ENCODE data around the gene NUDT3.
"Not testable (repeated sequence)": the region's sequence is repeated elsewhere in the genome, so short reads cannot be mapped to it uniquely, and the experiment has no call there.

Gene NUDT3

DNA sequence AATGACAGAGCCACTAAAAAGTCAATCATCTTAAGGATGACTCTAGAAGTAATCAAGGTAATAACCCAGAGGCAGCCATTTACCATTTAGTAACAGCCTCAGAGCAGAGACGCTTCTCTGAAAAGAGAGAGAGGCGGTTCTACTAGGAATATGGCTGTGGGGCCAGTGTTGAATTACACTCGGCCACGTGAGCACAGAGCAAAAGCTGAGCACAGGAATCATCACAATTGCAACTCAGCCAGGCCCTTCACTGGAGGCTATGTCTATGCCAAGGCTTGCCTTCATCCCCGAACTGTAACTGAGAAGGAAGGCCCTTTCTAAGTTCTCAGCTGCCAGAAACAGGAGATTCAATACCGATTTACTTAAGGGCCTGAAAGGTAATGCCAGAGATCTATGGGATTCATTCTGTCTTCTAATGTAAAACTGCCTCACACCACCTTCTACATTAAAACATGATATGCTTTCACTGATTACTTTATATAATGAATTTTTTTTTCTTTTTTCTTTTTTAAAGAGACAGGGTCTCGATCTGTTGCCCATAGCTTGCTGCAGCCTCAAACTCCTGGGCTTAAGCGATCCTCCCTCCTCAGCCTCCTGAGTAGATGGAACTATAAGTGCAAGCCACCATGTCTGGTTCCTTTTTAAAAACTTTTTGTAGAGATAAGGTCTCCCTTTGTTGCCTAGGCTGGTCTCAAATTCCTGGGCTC is 67.6 kb downstream of the NUDT3 start:
- no peak for DNase-seq
- H3K9me3 ChIP-seq (ENCODE audit: control insufficient read depth, low read length), result no peaks in the 10 kb centered on the region
- no peaks in the 10 kb centered on the region for H3K4me1 ChIP-seq (ENCODE audit: control insufficient read depth, insufficient read depth, low read length, poor library complexity, severe bottlenecking)
- H3K4me3 ChIP-seq (ENCODE audit: insufficient read depth, low read depth, low read length, poor library complexity, severe bottlenecking), result no peak overlapping the region
- H3K36me3 ChIP-seq (ENCODE audit: control insufficient read depth, insufficient read depth, low read length), result no peaks in the 10 kb centered on the region
- no peaks in the 10 kb centered on the region for H3K27me3 ChIP-seq (replicated peaks; ENCODE audit: control insufficient read depth, insufficient read depth, low read length, poor library complexity, severe bottlenecking)
- H3K27ac ChIP-seq (ENCODE audit: insufficient read depth, low read length, poor library complexity, severe bottlenecking), result no peak overlapping the region

DNA sequence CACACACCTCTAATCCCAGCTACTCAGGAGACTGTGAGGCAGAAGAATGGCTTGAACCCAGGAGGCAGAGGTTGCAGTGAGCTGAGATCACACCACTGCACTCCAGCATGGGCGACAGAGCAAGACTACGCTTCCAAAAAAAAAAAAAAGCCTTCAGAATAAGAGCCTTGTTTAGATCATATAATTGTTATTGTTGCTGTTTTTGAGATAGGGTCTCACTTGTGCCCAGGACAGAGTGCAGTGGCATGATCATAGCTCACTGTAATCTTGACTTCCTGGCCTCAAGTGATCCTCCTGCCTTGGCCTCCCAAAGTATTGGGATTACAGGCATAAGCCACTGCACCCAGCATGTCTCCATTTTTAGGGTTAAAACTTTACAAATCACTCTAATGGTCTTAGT is 68.2 kb downstream of the NUDT3 start:
- H3K27ac ChIP-seq (ENCODE audit: insufficient read depth, low read length, poor library complexity, severe bottlenecking); H3K9me3 ChIP-seq (ENCODE audit: control insufficient read depth, low read length): not testable (repeated sequence)

DNA sequence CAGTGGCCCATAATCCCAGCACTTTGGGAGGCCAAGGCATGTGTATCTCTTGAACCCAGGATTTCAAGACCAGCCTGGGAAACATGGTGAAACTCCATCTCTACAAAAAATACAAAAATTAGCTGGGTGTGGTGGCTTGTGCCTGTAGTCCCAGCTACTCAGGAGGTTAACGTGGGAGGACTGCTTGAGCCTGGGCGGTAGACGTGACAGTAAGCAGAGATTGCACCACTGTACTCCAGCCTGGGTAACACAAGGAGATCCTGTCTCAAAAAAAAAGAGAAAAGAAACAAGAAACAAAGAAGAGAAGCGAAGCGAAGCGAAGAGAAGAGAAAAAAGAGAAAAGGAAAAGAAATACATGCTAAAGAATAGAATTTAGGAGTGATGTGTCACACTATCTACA is 69.2 kb downstream of the NUDT3 start:
- Histone ChIP-seq H3K4me3 (ENCODE audit: insufficient read depth, low read depth, low read length, poor library complexity, severe bottlenecking) (no peak overlapping the region), H3K4me1 (ENCODE audit: control insufficient read depth, insufficient read depth, low read length, poor library complexity, severe bottlenecking) (no peaks in the 10 kb centered on the region)

More for the DNA sequence above, 68.2 kb downstream of the NUDT3 start:
- not testable (repeated sequence) for H3K36me3 ChIP-seq (ENCODE audit: control insufficient read depth, insufficient read depth, low read length); H3K4me1 ChIP-seq (ENCODE audit: control insufficient read depth, insufficient read depth, low read length, poor library complexity, severe bottlenecking); H3K4me3 ChIP-seq (ENCODE audit: insufficient read depth, low read depth, low read length, poor library complexity, severe bottlenecking); H3K27me3 ChIP-seq (replicated peaks; ENCODE audit: control insufficient read depth, insufficient read depth, low read length, poor library complexity, severe bottlenecking); DNase-seq

DNA sequence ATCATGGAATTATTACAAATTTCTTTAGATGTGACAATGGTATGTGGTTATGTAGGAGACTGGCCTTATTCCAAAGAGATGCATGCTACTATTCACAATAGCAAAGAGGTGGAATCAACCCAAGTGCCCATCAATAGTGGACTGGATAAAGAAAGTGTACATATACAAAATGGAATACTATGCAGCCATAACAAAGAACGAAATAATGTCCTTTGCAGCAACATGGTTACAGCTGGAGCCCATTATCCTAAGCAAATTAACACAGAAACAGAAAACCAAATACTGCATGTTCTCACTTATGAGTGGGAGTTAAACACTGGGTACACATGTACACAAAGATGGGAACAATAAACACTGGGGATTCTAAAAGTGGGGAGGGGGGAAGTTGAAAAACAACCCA is 69.7 kb downstream of the NUDT3 start:
- no peak overlapping the region for H3K27ac ChIP-seq (ENCODE audit: insufficient read depth, low read length, poor library complexity, severe bottlenecking)
- no peaks in the 10 kb centered on the region for H3K4me1 ChIP-seq (ENCODE audit: control insufficient read depth, insufficient read depth, low read length, poor library complexity, severe bottlenecking)
- H3K9me3 ChIP-seq (ENCODE audit: control insufficient read depth, low read length), result no peaks in the 10 kb centered on the region
- H3K36me3 ChIP-seq (ENCODE audit: control insufficient read depth, insufficient read depth, low read length), result no peaks in the 10 kb centered on the region
- no peaks in the 10 kb centered on the region for H3K27me3 ChIP-seq (replicated peaks; ENCODE audit: control insufficient read depth, insufficient read depth, low read length, poor library complexity, severe bottlenecking)
- no peak overlapping the region for H3K4me3 ChIP-seq (ENCODE audit: insufficient read depth, low read depth, low read length, poor library complexity, severe bottlenecking)
- no peak for DNase-seq

More for the DNA sequence above, 69.2 kb downstream of the NUDT3 start:
- DNase-seq, result no peak
- no peak overlapping the region for H3K27ac ChIP-seq (ENCODE audit: insufficient read depth, low read length, poor library complexity, severe bottlenecking)
- H3K27me3 ChIP-seq (replicated peaks; ENCODE audit: control insufficient read depth, insufficient read depth, low read length, poor library complexity, severe bottlenecking), result no peaks in the 10 kb centered on the region
- H3K9me3 ChIP-seq (ENCODE audit: control insufficient read depth, low read length), result no peaks in the 10 kb centered on the region
- H3K36me3 ChIP-seq (ENCODE audit: control insufficient read depth, insufficient read depth, low read length), result no peaks in the 10 kb centered on the region

DNA sequence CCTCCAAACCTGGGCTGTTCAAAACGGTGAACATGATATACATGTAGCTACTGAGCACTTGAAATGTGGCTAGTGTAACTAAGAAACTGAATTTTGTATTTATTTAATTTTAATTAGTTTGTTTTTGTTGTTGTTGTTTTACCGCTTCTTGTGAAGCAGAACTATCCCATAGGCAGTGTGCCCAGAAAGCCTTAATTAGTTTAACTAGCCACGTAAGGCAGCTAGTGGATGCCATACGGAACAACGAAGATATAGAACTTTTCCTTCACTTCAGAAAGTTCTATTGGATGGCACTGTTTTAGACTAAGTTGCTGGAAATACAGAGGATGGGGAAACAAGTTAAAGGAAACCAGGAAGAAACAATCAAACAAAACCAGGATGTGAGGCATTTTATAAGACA is 70.6 kb downstream of the NUDT3 start:
- Histone ChIP-seq H3K4me1 (ENCODE audit: control insufficient read depth, insufficient read depth, low read length, poor library complexity, severe bottlenecking) (no peaks in the 10 kb centered on the region), H3K9me3 (ENCODE audit: control insufficient read depth, low read length) (no peaks in the 10 kb centered on the region), H3K4me3 (ENCODE audit: insufficient read depth, low read depth, low read length, poor library complexity, severe bottlenecking) (no peak overlapping the region), H3K27ac (ENCODE audit: insufficient read depth, low read length, poor library complexity, severe bottlenecking) (no peak overlapping the region), H3K36me3 (ENCODE audit: control insufficient read depth, insufficient read depth, low read length) (no peaks in the 10 kb centered on the region), H3K27me3 (replicated peaks; ENCODE audit: control insufficient read depth, insufficient read depth, low read length, poor library complexity, severe bottlenecking) (no peaks in the 10 kb centered on the region)
- DNase-seq, result no peak

DNA sequence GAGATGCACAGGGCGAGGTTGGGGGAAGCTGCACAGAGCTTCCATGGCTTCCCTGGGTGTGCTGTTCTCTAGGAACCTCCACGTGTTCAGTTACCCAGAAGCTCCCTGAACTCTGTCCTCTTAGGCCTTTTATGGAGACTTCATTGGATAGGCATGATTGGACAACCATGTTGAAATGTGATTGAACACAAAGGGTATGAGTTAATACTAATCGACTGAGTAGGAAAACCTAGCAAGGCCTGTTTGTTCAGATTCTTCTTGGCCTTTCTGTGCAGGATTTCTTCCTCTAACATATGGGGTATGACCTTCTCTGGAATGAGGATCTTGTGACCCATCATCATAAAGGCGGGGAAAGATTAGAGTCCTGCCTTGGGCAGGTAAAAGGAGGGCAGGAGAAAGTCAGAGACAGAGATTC is 73.0 kb downstream of the NUDT3 start:
- H3K4me1 ChIP-seq (ENCODE audit: control insufficient read depth, insufficient read depth, low read length, poor library complexity, severe bottlenecking), result no peaks in the 10 kb centered on the region
- H3K27ac ChIP-seq (ENCODE audit: insufficient read depth, low read length, poor library complexity, severe bottlenecking), result no peak overlapping the region
- no peak for DNase-seq
- no peaks in the 10 kb centered on the region for H3K9me3 ChIP-seq (ENCODE audit: control insufficient read depth, low read length)
- no peaks in the 10 kb centered on the region for H3K27me3 ChIP-seq (replicated peaks; ENCODE audit: control insufficient read depth, insufficient read depth, low read length, poor library complexity, severe bottlenecking)
- H3K36me3 ChIP-seq (ENCODE audit: control insufficient read depth, insufficient read depth, low read length), result no peaks in the 10 kb centered on the region
- no peak overlapping the region for H3K4me3 ChIP-seq (ENCODE audit: insufficient read depth, low read depth, low read length, poor library complexity, severe bottlenecking)

DNA sequence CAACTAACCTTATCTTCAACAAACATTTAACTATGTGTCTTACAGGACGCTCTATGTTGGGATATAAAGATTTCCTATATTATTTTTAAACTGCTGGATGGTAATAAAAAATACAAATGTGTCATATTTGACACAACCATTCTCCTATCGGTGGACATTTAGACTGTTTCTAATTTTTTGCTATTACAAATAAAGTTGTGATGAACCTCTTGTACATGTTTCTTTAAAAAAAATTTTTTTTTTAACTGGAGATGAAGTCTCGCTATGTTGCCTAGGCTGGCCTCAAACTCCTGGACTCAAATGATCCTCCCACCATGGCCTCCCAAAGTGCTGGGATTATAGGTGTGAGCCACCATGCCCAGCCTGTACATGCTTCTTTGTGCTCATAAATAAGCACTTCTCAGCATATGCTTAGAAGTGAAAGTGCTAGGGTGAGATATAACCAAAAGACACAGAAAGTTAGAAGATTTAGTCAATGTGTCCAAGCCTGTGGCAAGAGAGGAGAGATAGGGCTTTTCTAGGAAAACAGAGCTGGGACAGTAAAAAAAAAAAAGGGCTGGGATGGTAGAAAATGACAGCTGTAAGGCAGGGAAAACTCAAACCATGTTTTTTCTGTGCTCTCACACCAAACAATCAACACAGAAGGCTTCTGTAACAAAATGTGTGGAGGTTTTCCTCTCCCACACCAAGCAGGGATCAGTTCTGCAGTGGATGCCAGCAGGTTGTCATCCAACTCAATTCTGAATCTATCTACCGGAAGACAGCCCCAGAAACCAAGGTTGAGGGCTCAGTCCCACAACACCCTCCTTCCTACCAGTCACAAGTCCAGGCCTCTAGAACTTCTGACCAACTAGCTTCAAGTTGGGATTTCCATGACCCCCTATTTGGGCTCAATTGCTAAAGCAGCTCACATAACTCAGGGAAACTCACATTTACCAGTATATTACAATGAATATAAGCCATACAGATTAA is 73.7 kb downstream of the NUDT3 start:
- Histone ChIP-seq H3K27me3 (replicated peaks; ENCODE audit: control insufficient read depth, insufficient read depth, low read length, poor library complexity, severe bottlenecking) (no peaks in the 10 kb centered on the region), H3K4me3 (ENCODE audit: insufficient read depth, low read depth, low read length, poor library complexity, severe bottlenecking) (no peak overlapping the region), H3K9me3 (ENCODE audit: control insufficient read depth, low read length) (no peaks in the 10 kb centered on the region), H3K36me3 (ENCODE audit: control insufficient read depth, insufficient read depth, low read length) (no peaks in the 10 kb centered on the region), H3K4me1 (ENCODE audit: control insufficient read depth, insufficient read depth, low read length, poor library complexity, severe bottlenecking) (no peaks in the 10 kb centered on the region), H3K27ac (ENCODE audit: insufficient read depth, low read length, poor library complexity, severe bottlenecking) (no peak overlapping the region)
- no peak for DNase-seq

DNA sequence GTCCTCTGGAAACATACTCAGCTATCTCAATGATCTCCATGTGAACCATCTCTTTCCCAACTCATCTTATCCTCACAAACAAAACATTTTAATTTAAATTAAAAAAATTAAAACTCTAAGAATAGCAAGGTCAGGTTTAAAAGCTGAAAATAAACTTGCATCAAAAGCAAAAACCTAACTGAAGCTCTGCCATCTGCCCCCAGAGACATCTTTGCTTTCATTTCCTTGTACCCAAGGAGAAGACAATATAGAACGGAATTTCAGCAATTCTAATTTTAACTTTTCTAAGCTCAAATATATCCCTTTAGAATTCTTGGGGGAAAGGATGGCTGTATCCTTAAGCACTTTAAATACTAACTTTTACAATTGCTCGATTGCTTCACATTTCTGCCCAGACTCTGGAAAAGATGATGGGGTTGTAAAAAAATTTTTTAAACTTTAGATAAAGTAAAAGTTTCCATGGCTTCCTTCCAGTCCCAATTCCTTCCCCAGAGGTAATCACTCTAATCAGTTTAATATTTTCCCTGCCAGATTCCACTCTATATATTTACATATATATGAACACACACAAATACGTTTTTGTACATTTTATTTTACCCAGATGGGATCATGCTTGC is 74.5 kb downstream of the NUDT3 start:
- H3K27ac ChIP-seq (ENCODE audit: insufficient read depth, low read length, poor library complexity, severe bottlenecking), result no peak overlapping the region
- no peak overlapping the region for H3K4me3 ChIP-seq (ENCODE audit: insufficient read depth, low read depth, low read length, poor library complexity, severe bottlenecking)
- H3K27me3 ChIP-seq (replicated peaks; ENCODE audit: control insufficient read depth, insufficient read depth, low read length, poor library complexity, severe bottlenecking), result no peaks in the 10 kb centered on the region
- H3K4me1 ChIP-seq (ENCODE audit: control insufficient read depth, insufficient read depth, low read length, poor library complexity, severe bottlenecking), result no peaks in the 10 kb centered on the region
- H3K9me3 ChIP-seq (ENCODE audit: control insufficient read depth, low read length), result no peaks in the 10 kb centered on the region
- no peaks in the 10 kb centered on the region for H3K36me3 ChIP-seq (ENCODE audit: control insufficient read depth, insufficient read depth, low read length)
- no peak for DNase-seq

DNA sequence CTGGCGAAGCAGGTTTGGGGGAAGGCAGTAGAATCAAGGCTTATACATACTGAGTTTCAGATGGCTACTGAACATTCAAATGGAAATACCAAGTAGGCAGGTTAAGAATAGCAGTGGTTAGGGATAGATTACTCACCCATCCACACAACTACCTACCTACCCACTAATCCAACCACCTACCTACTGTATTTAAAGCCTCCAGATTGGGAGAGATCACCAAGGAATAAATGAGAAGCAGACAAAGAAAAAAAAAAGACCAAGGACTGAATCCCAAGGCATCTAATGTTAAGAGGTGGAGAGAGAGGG is 75.3 kb downstream of the NUDT3 start:
- DNase-seq, result no peak
- no peaks in the 10 kb centered on the region for H3K27me3 ChIP-seq (replicated peaks; ENCODE audit: control insufficient read depth, insufficient read depth, low read length, poor library complexity, severe bottlenecking)

More for the DNA sequence above, 75.3 kb downstream of the NUDT3 start:
- Histone ChIP-seq H3K36me3 (ENCODE audit: control insufficient read depth, insufficient read depth, low read length) (no peaks in the 10 kb centered on the region), H3K9me3 (ENCODE audit: control insufficient read depth, low read length) (no peaks in the 10 kb centered on the region), H3K4me1 (ENCODE audit: control insufficient read depth, insufficient read depth, low read length, poor library complexity, severe bottlenecking) (no peaks in the 10 kb centered on the region), H3K27ac (ENCODE audit: insufficient read depth, low read length, poor library complexity, severe bottlenecking) (no peak overlapping the region), H3K4me3 (ENCODE audit: insufficient read depth, low read depth, low read length, poor library complexity, severe bottlenecking) (no peak overlapping the region)

Data from effector memory CD4-positive, alpha-beta T cell (primary cell).